ENCODE measurements around the gene TBC1D22A.

The TBC1D22A gene

GRCh38 chr22:47154621-47155081, 392.2 kb downstream of the TBC1D22A start:
- DNase-seq (ENCODE audit: low read depth in 2 of 2), result no peak

- DNase-seq (ENCODE audit: low read depth in 2 of 2), result no peak
These were observed 392.9 kb downstream of the TBC1D22A start for GRCh38 chr22:47155131-47155885.

GRCh38 chr22:47155912-47156311, 393.5 kb downstream of the TBC1D22A start:
- DNase-seq (ENCODE audit: low read depth in 2 of 2), result no peak

GRCh38 chr22:47156352-47157092, 394.1 kb downstream of the TBC1D22A start:
- no peak for DNase-seq (ENCODE audit: low read depth in 2 of 2)

GRCh38 chr22:47157093-47157420, 394.6 kb downstream of the TBC1D22A start:
- no peak for DNase-seq (ENCODE audit: low read depth in 2 of 2)

GRCh38 chr22:47157486-47158270, 395.2 kb downstream of the TBC1D22A start:
- DNase-seq (ENCODE audit: low read depth in 2 of 2), result no peak

- DNase-seq (ENCODE audit: low read depth in 2 of 2), result no peak
These were observed 396.0 kb downstream of the TBC1D22A start for GRCh38 chr22:47158457-47158856.

- DNase-seq (ENCODE audit: low read depth in 2 of 2), result no peak
These were observed 397.1 kb downstream of the TBC1D22A start for GRCh38 chr22:47159592-47159991.

- DNase-seq (ENCODE audit: low read depth in 2 of 2), result no peak
These were observed 397.7 kb downstream of the TBC1D22A start for GRCh38 chr22:47160141-47160541.

- no peak for DNase-seq (ENCODE audit: low read depth in 2 of 2)
These were observed 398.5 kb downstream of the TBC1D22A start for GRCh38 chr22:47160781-47161520.

- DNase-seq (ENCODE audit: low read depth in 2 of 2), result no peak
These were observed 399.2 kb downstream of the TBC1D22A start for GRCh38 chr22:47161631-47162030.

- DNase-seq (ENCODE audit: low read depth in 2 of 2), result no peak
These were observed 400.4 kb downstream of the TBC1D22A start for GRCh38 chr22:47162865-47163264.

GRCh38 chr22:47163481-47163855, 401.0 kb downstream of the TBC1D22A start:
- no peak for DNase-seq (ENCODE audit: low read depth in 2 of 2)

- no peak for DNase-seq (ENCODE audit: low read depth in 2 of 2)
These were observed 401.5 kb downstream of the TBC1D22A start for GRCh38 chr22:47163856-47164513.

- no peak for DNase-seq (ENCODE audit: low read depth in 2 of 2)
These were observed 402.3 kb downstream of the TBC1D22A start for GRCh38 chr22:47164514-47165337.

GRCh38 chr22:47165338-47166032, 403.0 kb downstream of the TBC1D22A start:
- no peak for DNase-seq (ENCODE audit: low read depth in 2 of 2)

GRCh38 chr22:47166033-47166404, 403.6 kb downstream of the TBC1D22A start:
- DNase-seq (ENCODE audit: low read depth in 2 of 2), result no peak

GRCh38 chr22:47166446-47167016, 404.1 kb downstream of the TBC1D22A start:
- no peak for DNase-seq (ENCODE audit: low read depth in 2 of 2)

- DNase-seq (ENCODE audit: low read depth in 2 of 2), result no peak
These were observed 404.6 kb downstream of the TBC1D22A start for GRCh38 chr22:47167056-47167455.
